Measurements from ENCODE around the gene TCP11L2.

DNA sequence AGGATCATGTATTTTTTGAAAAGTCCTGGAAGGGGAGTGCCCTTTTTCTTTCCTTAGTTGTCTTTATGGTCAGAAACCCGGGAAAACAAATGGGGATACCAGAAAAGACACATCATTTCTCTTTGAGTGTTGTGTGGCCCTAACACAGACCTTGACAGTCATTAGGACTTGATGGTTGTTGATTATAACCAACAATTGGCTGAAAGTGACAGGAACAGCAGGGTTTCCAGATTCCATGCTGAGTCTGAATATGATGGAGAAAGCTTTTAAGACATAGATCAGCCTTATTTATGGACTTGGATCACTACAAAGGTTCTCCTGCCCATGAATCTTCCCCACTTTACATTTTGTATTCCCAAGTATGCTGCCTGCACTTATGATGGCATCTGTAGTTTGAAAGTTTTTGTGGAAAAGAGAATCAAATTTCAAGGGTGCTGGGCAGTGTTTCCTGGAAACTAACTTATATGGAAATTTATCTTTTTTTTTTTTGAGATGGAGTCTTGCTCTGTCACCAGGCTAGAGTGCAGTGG lies 85.4 kb downstream of the TCP11L2 start:
- TF ChIP-seq, protein P1, sequence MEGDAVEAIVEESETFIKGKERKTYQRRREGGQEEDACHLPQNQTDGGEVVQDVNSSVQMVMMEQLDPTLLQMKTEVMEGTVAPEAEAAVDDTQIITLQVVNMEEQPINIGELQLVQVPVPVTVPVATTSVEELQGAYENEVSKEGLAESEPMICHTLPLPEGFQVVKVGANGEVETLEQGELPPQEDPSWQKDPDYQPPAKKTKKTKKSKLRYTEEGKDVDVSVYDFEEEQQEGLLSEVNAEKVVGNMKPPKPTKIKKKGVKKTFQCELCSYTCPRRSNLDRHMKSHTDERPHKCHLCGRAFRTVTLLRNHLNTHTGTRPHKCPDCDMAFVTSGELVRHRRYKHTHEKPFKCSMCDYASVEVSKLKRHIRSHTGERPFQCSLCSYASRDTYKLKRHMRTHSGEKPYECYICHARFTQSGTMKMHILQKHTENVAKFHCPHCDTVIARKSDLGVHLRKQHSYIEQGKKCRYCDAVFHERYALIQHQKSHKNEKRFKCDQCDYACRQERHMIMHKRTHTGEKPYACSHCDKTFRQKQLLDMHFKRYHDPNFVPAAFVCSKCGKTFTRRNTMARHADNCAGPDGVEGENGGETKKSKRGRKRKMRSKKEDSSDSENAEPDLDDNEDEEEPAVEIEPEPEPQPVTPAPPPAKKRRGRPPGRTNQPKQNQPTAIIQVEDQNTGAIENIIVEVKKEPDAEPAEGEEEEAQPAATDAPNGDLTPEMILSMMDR (IDR thresholded peaks at IDR 0.05) = no peak
- TF ChIP-seq EP300 (IDR thresholded peaks at IDR 0.05) (no peak), POLR2A (IDR thresholded peaks at IDR 0.05) (no peak)

Measured in ovary (tissue), 3 donors.